H1 (cell line): Measurements from ENCODE around the gene MAML3. TPM values are rescaled to one million over a fixed set of nuclear protein-coding genes. Genes with fewer than 3 reads are reported as not detected.

Experiments
- CTCF ChIA-PET: fragments of 300-600 bp; sonication (Branson Sonifier 250); formaldehyde crosslinking; loops from one replicate; lab custom pipeline; 2021; ENCODE audit not compliant: partially characterized antibody; lab: Charles Lee
- POLR2A ChIA-PET: fragments of 300-600 bp; sonication (Branson Sonifier 250); formaldehyde crosslinking; loops from one replicate; lab custom pipeline; 2021; ENCODE audit warnings: inconsistent platforms; ENCODE audit not compliant: partially characterized antibody; lab: Charles Lee
- DNase-seq, 2 experiments: peaks; one replicate each; pipeline versions ENCODE4 v3.0.0 to v3.0.0-alpha.2; 2010 to 2022; ENCODE audit warnings: low spot score in 2 of 2, low read depth in 1 of 2, mixed read lengths in 1 of 2
- FAIRE-seq: peaks from 2 replicates; lab custom pipeline; 2011; peaks lifted over from hg19 to GRCh38; lab: Jason Lieb, UNC
- H2AFZ ChIP-seq: 2 replicates; pipeline ENCODE4 v1.8.1; 2012; ENCODE audit warnings: low read length, inconsistent platforms
- H2AK5ac ChIP-seq: 2 replicates; pipeline ENCODE4 v1.6.1; 2013; ENCODE audit warnings: low read depth, low read length
- H2BK120ac ChIP-seq: replicated peaks from 2 replicates; pipeline ENCODE3; 2013; ENCODE audit warnings: low read depth, low read length, inconsistent platforms
- H2BK12ac ChIP-seq: 2 replicates; pipeline ENCODE4 v1.6.1; 2013; ENCODE audit warnings: low read depth, low read length
- H2BK15ac ChIP-seq: 2 replicates; pipeline ENCODE4 v1.6.1; 2013; ENCODE audit warnings: low read length
- H2BK20ac ChIP-seq: 2 replicates; pipeline ENCODE4 v1.6.1; 2013; ENCODE audit warnings: low read length
- H2BK5ac ChIP-seq: 2 replicates; pipeline ENCODE4 v1.6.1; 2013; ENCODE audit warnings: low read depth, low read length
- H3K14ac ChIP-seq: 2 replicates; pipeline ENCODE4 v1.6.1; 2013; ENCODE audit warnings: inconsistent platforms; ENCODE audit not compliant: insufficient read length
- H3K18ac ChIP-seq: 2 replicates; pipeline ENCODE4 v1.6.1; 2013; ENCODE audit warnings: low read length; ENCODE audit errors: extremely low read depth
- H3K23ac ChIP-seq: 2 replicates; pipeline ENCODE4 v1.6.1; 2013; ENCODE audit warnings: inconsistent platforms; ENCODE audit not compliant: insufficient read length
- H3K23me2 ChIP-seq: 2 replicates; pipeline ENCODE4 v1.6.1; 2013; ENCODE audit warnings: low read depth, low read length
- H3K27ac ChIP-seq: 2 replicates; pipeline ENCODE4 v1.6.1; 2011; ENCODE audit warnings: low read depth, low read length, inconsistent platforms
- H3K27me3 ChIP-seq, 4 experiments: replicated peaks in 1 of 4; 1 replicate in 1 of 4; 2 replicates in 3 of 4; pipeline versions ENCODE4 v1.6.1 to v1.8.1; 2011 to 2013; ENCODE audit warnings: low read length in 3 of 4, mild to moderate bottlenecking in 3 of 4, inconsistent platforms in 2 of 4, mixed read lengths in 2 of 4, moderate library complexity in 1 of 4; ENCODE audit not compliant: control insufficient read depth in 3 of 4, insufficient read depth in 3 of 4; ENCODE audit errors: extremely low read depth in 1 of 4
- H3K36me3 ChIP-seq, 4 experiments: 2 replicates each; pipeline versions ENCODE4 v1.6.1 to v1.8.1; 2011 to 2013; ENCODE audit warnings: mild to moderate bottlenecking in 4 of 4, low read length in 3 of 4, moderate library complexity in 2 of 4, control low read depth in 1 of 4, inconsistent platforms in 1 of 4; ENCODE audit not compliant: insufficient read depth in 4 of 4, control insufficient read depth in 2 of 4
- H3K4ac ChIP-seq: replicated peaks from 2 replicates; pipeline ENCODE3; 2013; ENCODE audit warnings: low read length, low read depth, mixed read lengths, inconsistent platforms; ENCODE audit not compliant: insufficient read length
- H3K4me1 ChIP-seq, 4 experiments: replicated peaks in 1 of 4; 1 replicate in 1 of 4; 2 replicates in 3 of 4; pipeline versions ENCODE4 v1.6.1 to v1.8.1; 2011 to 2013; ENCODE audit warnings: low read length in 3 of 4, inconsistent platforms in 2 of 4, mixed read lengths in 1 of 4; ENCODE audit not compliant: insufficient read depth in 4 of 4, control insufficient read depth in 3 of 4
- H3K4me2 ChIP-seq, 2 experiments: 2 replicates each; pipeline versions ENCODE4 v1.6.1 to v1.8.1; 2011 to 2013; ENCODE audit warnings: low read depth in 2 of 2, low read length in 2 of 2, control low read depth in 1 of 2, inconsistent platforms in 1 of 2, mild to moderate bottlenecking in 1 of 2; ENCODE audit not compliant: insufficient read depth in 1 of 2
- H3K4me3 ChIP-seq, 4 experiments: fragments of 200-600, 300-600 bp in 1 of 4; sonication (generic), shearing (Covaris generic), sonication (Bioruptor Twin) in 1 of 4; 2 replicates each; pipeline versions ENCODE4 v1.5.1 to v1.8.1; 2011 to 2016; ENCODE audit warnings: low read length in 4 of 4, low read depth in 3 of 4, control low read depth in 2 of 4, inconsistent platforms in 2 of 4, mild to moderate bottlenecking in 2 of 4, mixed read lengths in 1 of 4, moderate library complexity in 1 of 4; ENCODE audit not compliant: insufficient read depth in 2 of 4; ENCODE audit errors: extremely low read depth in 1 of 4
- H3K56ac ChIP-seq: replicated peaks from 2 replicates; pipeline ENCODE3; 2013; ENCODE audit warnings: low read depth, mild to moderate bottlenecking, mixed read lengths, low read length, inconsistent platforms; ENCODE audit not compliant: insufficient read length
- H3K79me1 ChIP-seq: 2 replicates; pipeline ENCODE4 v1.6.1; 2013; ENCODE audit warnings: low read depth, low read length, control low read depth
- H3K79me2 ChIP-seq, 2 experiments: 2 replicates each; pipeline versions ENCODE4 v1.6.1 to v1.8.1; 2012 to 2013; ENCODE audit warnings: low read length in 2 of 2, mild to moderate bottlenecking in 2 of 2, inconsistent platforms in 1 of 2; ENCODE audit not compliant: insufficient read depth in 2 of 2, control insufficient read depth in 1 of 2
- H3K9ac ChIP-seq, 4 experiments: replicated peaks in 1 of 4; 1 replicate in 1 of 4; 2 replicates in 3 of 4; pipeline versions ENCODE4 v1.6.1 to v1.8.1; 2011 to 2013; ENCODE audit warnings: low read depth in 3 of 4, low read length in 3 of 4, control low read depth in 2 of 4, mild to moderate bottlenecking in 2 of 4, moderate library complexity in 2 of 4, inconsistent platforms in 1 of 4; ENCODE audit errors: extremely low read depth in 1 of 4
- H3K9me3 ChIP-seq, 2 experiments: 2 replicates each; pipeline versions ENCODE4 v1.6.1 to v1.8.1; 2012 to 2013; ENCODE audit warnings: mild to moderate bottlenecking in 2 of 2, moderate library complexity in 2 of 2, control low read depth in 1 of 2, inconsistent platforms in 1 of 2, low read depth in 1 of 2, low read length in 1 of 2, mixed read lengths in 1 of 2; ENCODE audit not compliant: insufficient read depth in 2 of 2
- H4K20me1 ChIP-seq, 2 experiments: replicated peaks in 1 of 2; 2 replicates each; pipeline versions ENCODE3 to v1.8.1; 2011 to 2013; ENCODE audit warnings: inconsistent platforms in 2 of 2, low read length in 2 of 2, mild to moderate bottlenecking in 1 of 2; ENCODE audit not compliant: insufficient read depth in 2 of 2, control insufficient read depth in 1 of 2
- H4K5ac ChIP-seq: 2 replicates; pipeline ENCODE4 v1.6.1; 2013; ENCODE audit warnings: low read length, low read depth, mixed read lengths, inconsistent platforms; ENCODE audit not compliant: insufficient read length
- H4K8ac ChIP-seq: 2 replicates; pipeline ENCODE4 v1.8.0; 2013; ENCODE audit warnings: mild to moderate bottlenecking, moderate library complexity, low read length, inconsistent platforms; ENCODE audit not compliant: insufficient read depth; ENCODE audit errors: extremely low read depth
- H4K91ac ChIP-seq: replicated peaks from 2 replicates; pipeline ENCODE3; 2013; ENCODE audit warnings: low read length, mixed read lengths, inconsistent platforms; ENCODE audit not compliant: insufficient read length
- ATF2 ChIP-seq: IDR thresholded peaks from 2 replicates; pipeline ENCODE4 v1.6.1; 2012; ENCODE audit warnings: low read length, inconsistent platforms
- BRCA1 ChIP-seq: IDR thresholded peaks from 2 replicates; pipeline ENCODE4 v1.6.1; 2012; ENCODE audit warnings: low read depth, low read length, improper control_type of control experiment
- CHD1 ChIP-seq: IDR thresholded peaks from 2 replicates; pipeline ENCODE4 v1.6.1; 2012; ENCODE audit warnings: low read depth, low read length, improper control_type of control experiment
- FOSL1 ChIP-seq: IDR thresholded peaks from 2 replicates; pipeline ENCODE4 v1.6.1; 2011; ENCODE audit warnings: mild to moderate bottlenecking, low read depth, low read length, moderate library complexity; ENCODE audit not compliant: insufficient read depth
- NRF1 ChIP-seq: IDR thresholded peaks from 2 replicates; pipeline ENCODE4 v1.6.1; 2011; ENCODE audit warnings: mild to moderate bottlenecking, low read depth, low read length, improper control_type of control experiment
- POLR2AphosphoS5 ChIP-seq: IDR thresholded peaks from 2 replicates; pipeline ENCODE4 v1.6.1; 2011; ENCODE audit warnings: low read depth, low read length
- POU5F1 ChIP-seq: IDR thresholded peaks from 2 replicates; pipeline ENCODE4 v1.6.1; 2011; ENCODE audit warnings: low read depth, mild to moderate bottlenecking, low read length, moderate library complexity
- RXRA ChIP-seq: IDR thresholded peaks from 2 replicates; pipeline ENCODE4 v1.6.1; 2011; ENCODE audit warnings: low read depth, mild to moderate bottlenecking, low read length, moderate library complexity; ENCODE audit not compliant: insufficient read depth
- SP4 ChIP-seq: IDR thresholded peaks from 2 replicates; pipeline ENCODE4 v1.6.1; 2012; ENCODE audit warnings: low read length, inconsistent platforms
- WGBS, 2 experiments: shearing (Covaris generic) in 1 of 2; methylation state at CpG; one replicate each; pipeline versions ENCODE4 v1.1.6 to v1.1.7; 2013 to 2015; ENCODE audit warnings: low lambda C conversion rate in 2 of 2, mixed read lengths in 2 of 2, inconsistent platforms in 1 of 2, low coverage in 1 of 2, missing lambda C conversion rate in 1 of 2; ENCODE audit not compliant: insufficient replicate concordance in 2 of 2, insufficient coverage in 1 of 2, insufficient read length in 1 of 2; ENCODE audit errors: extremely low coverage in 1 of 2, missing lambda C conversion rate in 1 of 2; 5-methylcytosine and 5-hydroxymethylcytosine counted together
- polyA plus RNA-seq, 7 experiments: library from polyadenylated mRNA; depleted of rRNA in 3 of 7; stranded (reverse) in 5 of 7; unstranded in 2 of 7; fragments of >200 nt in 5 of 7; fragments of 200-250 nt in 2 of 7; gene quantifications; 1 replicate in 5 of 7; 2 replicates in 1 of 7; 4 replicates in 1 of 7; pipeline versions ENCODE4 v1.2.1 to v1.2.3, GENCODE V29; 2011 to 2013; ENCODE audit warnings: missing spikeins in 2 of 7, mixed read lengths in 2 of 7
- total RNA-seq: library from RNA; stranded (reverse); fragmentation: NEBNext Ultra II Directional; extraction: Animal tissue kit (Norgen Biotek cat#: 25700); gene quantifications from 2 replicates; pipeline ENCODE4 v1.2.1, GENCODE V29; 2021

MAML3 gene
- total and polyA plus RNA-seq, 2 of the 8 experiments (the other 6 are each of a cell fraction or from before 2014, with no cell fraction given): 2.1 to 5.7 TPM

GRCh38 chr4:140070973-140071372 lies 83.0 kb downstream of the MAML3 start:
- no peaks in the 10 kb centered on the region for H3K27me3 ChIP-seq
- H4K5ac ChIP-seq: no peak overlapping the region
- H2BK12ac ChIP-seq: no peak overlapping the region
- no peak overlapping the region for H3K14ac ChIP-seq
- no peak overlapping the region for H3K4me3 ChIP-seq
- DNase-seq (no peak), FAIRE-seq (no peak)
- peaks cover 0 to 4% (median 1%) of the 10 kb centered on the region in 4 experiments; a peak in 3 of 7 replicates for H3K4me1 ChIP-seq
- H3K18ac ChIP-seq: no peak overlapping the region
- 84% methylated on average over 6 of the region's 6 CpGs; no CpG with 5 or more reads in 1 of the 2 experiments for WGBS, 2 experiments
- H2AFZ ChIP-seq: no peak overlapping the region
- H3K79me2 ChIP-seq: no peaks in the 10 kb centered on the region
- H3K9me3 ChIP-seq: no peaks in the 10 kb centered on the region
- no peaks in the 10 kb centered on the region for H3K36me3 ChIP-seq
- H2BK120ac ChIP-seq: no peak overlapping the region
- H3K23me2 ChIP-seq: no peaks in the 10 kb centered on the region
- H2BK5ac ChIP-seq: no peak overlapping the region
- H2AK5ac ChIP-seq: no peak overlapping the region
- no peak for TF ChIP-seq FOSL1
- TF ChIP-seq POU5F1: no peak
- no peak for TF ChIP-seq ATF2
- TF ChIP-seq BRCA1: no peak
- TF ChIP-seq NRF1: no peak
- TF ChIP-seq CHD1: no peak
- no peak for TF ChIP-seq RXRA
- no peak for TF ChIP-seq POLR2AphosphoS5
- TF ChIP-seq SP4: no peak
- no peak overlapping the region for H3K4ac ChIP-seq
- H4K8ac ChIP-seq: no peak overlapping the region
- ChIA-PET POLR2A (interaction anchor here (1.9 kb wide), 1 partner anchor 22 kb away, joined by 4 read pairs; no protein-coding TSS in a partner anchor), CTCF (interaction anchor here (0.7 to 4.0 kb wide), 7 partner anchors 11 to 59 kb away, joined by 3 to 13 read pairs (median 3); no protein-coding TSS in a partner anchor)
- H3K23ac ChIP-seq: no peak overlapping the region
- H3K4me2 ChIP-seq: no peak overlapping the region
- no peak overlapping the region for H4K91ac ChIP-seq
- no peak overlapping the region for H3K9ac ChIP-seq
- no peak overlapping the region for H2BK15ac ChIP-seq
- no peak overlapping the region for H3K56ac ChIP-seq
- H2BK20ac ChIP-seq: no peak overlapping the region
- H3K27ac ChIP-seq: no peak overlapping the region
- no peaks in the 10 kb centered on the region for H4K20me1 ChIP-seq
- no peaks in the 10 kb centered on the region for H3K79me1 ChIP-seq
